ENCODE data around the gene TNF.

TNF gene

GRCh38 chr6:31541658-31542521, 33.5 kb upstream of the TNF start, which contains the start of gene DDX39B (continued):
- TF ChIP-seq PRDM4 (tag by site-specific recombination; IDR thresholded peaks at IDR 0.05) (peak; percentile 7; the same call in 1 of the 2 replicates), TSHZ1 (tag by site-specific recombination; IDR thresholded peaks at IDR 0.05; ENCODE audit: borderline replicate concordance) (no peak), ZNF843 (tag by site-specific recombination; IDR thresholded peaks at IDR 0.05) (0 out of 2 replicates have a peak, but pooled peaks have one; percentile 23), ZNF677 (tag by site-specific recombination; IDR thresholded peaks at IDR 0.05) (no peak), PRDM2 (tag by site-specific recombination; IDR thresholded peaks at IDR 0.05; ENCODE audit: borderline replicate concordance) (no peak), OSR2 (tag by site-specific recombination; IDR thresholded peaks at IDR 0.05) (no peak), ZNF629 (tag by site-specific recombination; IDR thresholded peaks at IDR 0.05) (peak; percentile 81), GLI4 (tag by site-specific recombination; IDR thresholded peaks at IDR 0.05) (peak; percentile 96), ZSCAN30 (tag by site-specific recombination; IDR thresholded peaks at IDR 0.05) (peak; percentile 17; the same call in 1 of the 2 replicates), ZNF670 (tag by site-specific recombination; IDR thresholded peaks at IDR 0.05; ENCODE audit: low read depth) (no peak), MEIS1 (CRISPR knock-in tag; IDR thresholded peaks at IDR 0.05; ENCODE audit: borderline replicate concordance) (no peak), ZNF785 (tag by site-specific recombination; IDR thresholded peaks at IDR 0.05) (peak; percentile 47; the same call in 1 of the 2 replicates), ZNF704 (tag by site-specific recombination; IDR thresholded peaks at IDR 0.05) (no peak), ZNF518A (tag by site-specific recombination; conservative IDR thresholded peaks at IDR 0.05; ENCODE audit: low read depth) (peak; percentile 88), ZNF221 (tag by site-specific recombination; IDR thresholded peaks at IDR 0.05; ENCODE audit: borderline replicate concordance) (0 out of 2 replicates have a peak, but pooled peaks have one; percentile 1), SCRT2 (tag by site-specific recombination; IDR thresholded peaks at IDR 0.05) (peak; percentile 79), ZNF610 (tag by site-specific recombination; IDR thresholded peaks at IDR 0.05; ENCODE audit: borderline replicate concordance) (peak; percentile 78; the same call in 1 of the 2 replicates)
